DMS 273 (cell line): ENCODE measurements around the gene GDPD5.

ENCODE experiments used
- DNase-seq: peaks from one replicate; lab custom pipeline; 2025; ENCODE audit not compliant: unreplicated experiment; lab: John Stamatoyannopoulos, UW

The GDPD5 gene

DNA sequence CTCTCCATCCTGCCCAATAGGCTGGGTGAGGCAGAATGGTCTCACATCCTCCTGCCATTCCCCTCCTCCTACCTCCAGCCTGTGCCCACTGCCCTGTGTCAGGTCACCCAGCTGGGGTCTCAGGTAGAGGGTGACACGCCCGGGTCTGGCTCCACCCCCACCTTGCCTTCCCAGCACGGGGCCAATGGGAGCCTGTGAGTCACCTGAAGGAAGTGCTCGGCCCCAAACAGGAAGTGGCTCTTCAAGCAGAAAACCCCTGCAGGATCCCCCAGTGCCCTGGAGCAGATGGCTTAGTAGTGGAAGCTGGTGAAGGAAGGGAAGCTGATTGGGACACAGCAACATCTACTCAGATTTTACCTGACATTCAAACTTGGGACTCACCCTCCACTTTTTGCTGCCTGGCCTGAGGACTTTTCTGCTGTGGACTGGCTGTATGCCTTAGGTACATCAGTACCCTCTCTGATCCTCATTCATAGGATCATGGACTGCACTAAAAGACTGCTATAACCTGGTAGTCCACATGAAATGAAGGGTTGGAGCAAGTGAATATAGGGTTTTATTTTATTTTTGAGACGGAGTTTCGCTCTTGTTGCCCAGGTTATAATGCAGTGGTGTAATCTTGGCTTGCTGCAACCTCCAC is 33.4 kb downstream of the GDPD5 start:
- no peak for DNase-seq

DNA sequence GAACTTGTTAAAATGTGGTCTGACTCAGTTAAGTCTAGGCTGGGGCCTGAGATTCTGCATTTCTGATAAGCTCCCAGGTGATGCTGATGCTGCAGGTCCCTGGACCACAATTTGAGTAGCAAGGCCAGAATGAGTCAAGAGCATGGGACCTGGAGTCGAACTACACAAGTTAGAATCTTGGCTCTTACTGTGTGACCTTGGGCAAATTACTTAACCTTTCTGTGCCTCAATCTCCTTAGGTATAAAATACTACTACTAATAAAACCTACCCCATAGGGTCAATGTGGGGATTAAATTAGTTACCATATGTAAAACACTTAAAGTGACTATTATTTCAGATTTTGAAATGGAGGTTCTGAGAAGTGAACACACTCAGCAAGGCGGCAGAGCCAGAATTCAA is 34.3 kb downstream of the GDPD5 start:
- DNase-seq, result no peak

DNA sequence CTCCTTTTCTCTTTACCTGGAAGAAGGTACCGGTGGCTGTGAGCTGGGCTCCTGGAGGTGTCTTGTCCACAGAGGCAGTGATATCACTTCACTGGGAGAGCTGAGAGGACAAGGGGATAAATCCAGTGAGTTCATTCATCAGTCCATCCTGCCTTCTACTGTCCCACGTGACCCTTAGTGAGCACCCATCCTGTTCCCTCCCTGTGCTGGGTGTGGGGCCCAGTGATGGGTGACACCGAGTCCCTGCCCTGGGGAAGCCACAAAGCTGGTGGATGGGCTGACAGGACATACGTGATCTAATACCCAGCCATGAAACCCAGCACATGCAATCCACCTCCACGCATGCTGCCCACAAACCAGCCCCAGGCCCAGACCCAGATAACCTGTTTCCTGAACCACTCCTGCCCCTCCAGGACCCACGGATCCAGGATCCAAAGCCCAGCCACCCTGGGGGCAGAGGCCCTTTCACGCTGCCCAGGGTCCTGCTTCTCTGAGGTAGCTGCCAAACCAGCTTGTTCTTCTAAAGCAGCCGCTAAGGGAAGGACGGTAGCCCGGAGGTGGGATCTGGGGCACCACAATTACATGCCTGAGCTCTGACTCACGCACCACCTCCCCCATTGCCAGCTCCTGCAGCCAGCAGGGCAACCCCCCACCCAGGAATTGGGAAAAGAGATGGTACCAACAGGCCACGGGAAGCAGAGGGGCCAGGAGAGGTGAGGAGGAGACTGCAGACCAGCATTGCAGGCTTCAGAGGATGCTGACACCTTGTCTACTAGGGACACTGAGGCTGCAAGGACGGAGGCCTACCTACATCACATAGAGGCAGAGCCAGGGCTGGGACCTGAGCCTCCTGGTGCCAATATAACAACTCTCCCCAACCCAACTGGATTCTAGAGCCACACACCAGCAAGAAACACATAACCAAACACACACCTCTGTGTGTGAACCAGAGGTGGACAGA is 35.2 kb downstream of the GDPD5 start:
- no peak for DNase-seq

- no peak for DNase-seq
These were observed 38.4 kb downstream of the GDPD5 start for GRCh38 chr11:75487365-75487764.

DNA sequence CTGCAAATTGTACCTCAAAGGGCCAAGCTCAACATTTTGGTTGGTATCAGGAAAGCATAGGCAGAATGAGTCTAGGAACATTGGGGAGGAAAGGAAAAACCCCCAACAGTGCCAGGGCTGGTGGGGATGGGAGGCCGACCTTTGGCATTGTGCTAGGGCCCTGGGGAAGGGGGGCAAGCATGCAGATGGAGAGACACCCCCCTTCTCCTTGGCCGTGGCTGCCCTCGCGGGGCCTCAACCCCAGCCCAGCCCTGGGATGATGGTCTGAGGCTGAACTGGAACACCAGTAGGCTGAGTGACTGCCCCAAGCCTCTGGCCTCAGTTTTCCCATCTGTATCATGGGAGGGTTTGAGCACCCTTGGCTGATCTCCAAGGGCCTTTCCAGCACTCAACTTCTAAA is 40.0 kb downstream of the GDPD5 start:
- DNase-seq, result no peak

GRCh38 chr11:75482931-75483469 is 42.7 kb downstream of the GDPD5 start:
- no peak for DNase-seq

- DNase-seq, result no peak
These were observed 43.7 kb downstream of the GDPD5 start for GRCh38 chr11:75481922-75482606.

GRCh38 chr11:75481223-75481921 is 44.4 kb downstream of the GDPD5 start:
- DNase-seq, result peak; percentile 27

GRCh38 chr11:75480185-75481175 is 45.3 kb downstream of the GDPD5 start:
- DNase-seq, result peak; percentile 58

DNA sequence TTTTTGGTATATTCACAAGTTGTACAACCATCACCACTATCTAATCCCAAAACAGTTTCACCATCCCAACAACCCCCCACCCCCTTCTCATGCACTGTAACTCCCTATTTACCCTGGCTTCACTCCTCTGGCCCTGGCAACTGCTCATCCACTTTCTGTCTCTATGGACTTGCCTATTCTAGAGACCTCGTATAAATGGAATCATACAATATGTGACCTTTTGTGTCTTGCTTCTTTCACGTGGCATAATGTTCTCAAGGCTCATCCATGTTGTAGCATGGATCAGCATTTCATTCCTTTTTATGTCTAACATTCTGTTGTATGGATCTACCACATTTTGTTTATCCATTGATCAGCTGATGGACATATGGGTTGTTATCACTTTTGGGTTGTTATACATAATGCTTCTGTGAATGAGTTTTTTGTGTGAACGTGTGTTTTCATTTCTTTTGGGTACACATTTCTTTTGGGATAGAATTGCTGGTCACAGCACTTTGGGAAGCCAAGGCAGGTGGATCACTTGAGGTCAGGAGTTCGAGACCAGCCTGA is 46.1 kb downstream of the GDPD5 start:
- DNase-seq, result peak; percentile 22

- DNase-seq, result peak; percentile 31
These were observed 46.8 kb downstream of the GDPD5 start for GRCh38 chr11:75478783-75479596.

DNA sequence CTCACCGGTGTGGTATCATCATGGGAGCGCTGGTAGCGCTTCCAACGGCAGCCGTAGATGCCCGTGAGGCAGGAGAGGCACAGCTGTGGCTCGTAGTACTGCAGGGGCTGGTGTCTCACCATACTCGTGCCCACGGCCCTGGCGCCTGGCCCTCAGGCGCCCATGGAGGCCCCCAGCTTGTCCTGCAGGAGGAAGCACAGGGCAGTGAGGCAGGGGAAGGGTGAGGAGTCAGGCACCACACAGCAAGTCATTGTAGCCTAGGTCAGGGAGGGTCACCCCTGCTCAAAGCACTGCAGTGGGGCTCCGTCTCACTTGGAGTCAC is 48.2 kb downstream of the GDPD5 start:
- DNase-seq, result peak; percentile 15

GRCh38 chr11:75476739-75477613 is 48.8 kb downstream of the GDPD5 start:
- DNase-seq, result peak; percentile 57

DNA sequence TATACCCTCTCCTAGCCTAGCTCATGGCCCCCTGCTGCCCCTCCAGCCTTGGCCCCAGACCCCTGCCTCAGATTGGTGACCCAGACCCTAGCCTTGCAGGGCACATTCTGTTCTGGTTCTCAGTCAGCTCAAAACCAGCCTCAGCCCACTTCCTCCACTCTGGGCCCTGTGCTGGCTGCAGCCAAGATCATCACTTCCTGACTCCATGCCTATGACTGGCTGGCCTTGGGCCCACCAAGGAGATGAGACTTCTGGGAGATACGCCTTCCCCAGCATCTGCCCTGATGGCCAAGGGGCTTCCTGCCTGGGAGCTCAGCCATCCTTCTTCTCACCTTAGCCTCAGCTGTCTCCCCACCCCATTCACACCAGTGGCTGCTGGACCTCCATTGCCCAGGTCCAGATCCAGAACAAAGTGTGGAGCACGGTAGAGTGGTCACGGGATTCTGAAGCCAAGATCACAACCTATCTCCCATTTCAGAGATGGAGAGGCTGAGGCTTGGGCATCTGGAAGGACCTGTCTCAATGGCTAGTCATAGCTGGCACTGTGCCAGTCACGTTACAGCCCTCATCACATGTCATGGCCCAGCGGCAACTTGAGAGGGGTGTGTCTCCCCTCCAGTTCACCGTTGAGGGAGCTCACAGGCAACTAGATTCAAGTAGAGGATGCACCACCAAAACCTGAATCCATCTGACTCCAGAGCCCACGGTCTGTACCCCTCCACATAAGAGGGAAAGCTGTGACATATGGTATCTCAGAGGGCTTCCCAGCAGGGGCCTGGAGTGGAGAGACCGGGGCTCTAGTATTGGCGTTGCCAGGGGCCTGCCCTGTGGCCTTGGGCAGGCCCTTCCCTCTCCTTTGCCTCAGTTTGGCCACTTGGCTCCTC is 49.7 kb downstream of the GDPD5 start:
- DNase-seq, result peak; percentile 78

DNA sequence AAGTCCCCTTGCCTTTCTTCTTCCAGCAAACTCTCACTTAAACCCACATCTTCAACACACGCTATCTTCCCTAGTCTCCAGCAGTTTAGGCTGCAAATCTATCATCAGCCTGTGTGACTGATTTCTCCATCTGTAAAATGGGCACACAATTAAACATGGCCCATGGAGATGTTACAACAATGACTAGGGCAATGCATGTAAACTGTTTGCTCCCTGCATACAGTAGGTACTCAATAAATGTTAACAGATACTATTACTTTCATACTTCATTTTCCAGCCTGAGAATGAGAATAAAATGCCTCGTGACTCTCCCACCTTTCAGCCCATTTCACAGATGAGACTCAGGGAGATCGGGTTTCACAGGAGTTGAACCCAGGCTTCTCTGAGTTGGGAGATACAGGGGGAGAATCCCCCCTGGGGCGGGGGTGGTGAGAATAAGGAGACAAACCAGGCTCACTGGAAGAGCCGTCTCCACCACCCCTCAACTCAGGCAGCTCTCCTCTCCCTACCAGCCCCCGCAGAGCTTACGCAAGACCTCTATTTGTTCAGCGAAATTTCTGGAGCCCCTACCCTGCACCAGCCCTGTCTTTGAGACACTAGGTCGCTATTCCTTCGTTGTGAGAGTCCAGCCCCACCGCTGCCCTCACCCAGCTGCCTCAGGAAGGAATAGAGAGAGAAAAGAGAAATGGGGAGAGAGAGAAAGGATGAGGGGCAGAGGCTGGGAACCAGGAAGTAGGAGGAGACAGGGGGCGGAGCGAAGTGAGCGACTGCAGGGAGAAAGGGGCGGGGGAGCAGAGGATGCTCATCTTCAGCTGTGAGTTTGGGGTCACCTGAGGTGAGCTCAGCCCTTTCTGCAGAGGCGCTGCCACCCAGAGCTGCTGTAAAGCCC is 50.6 kb downstream of the GDPD5 start:
- DNase-seq, result peak; percentile 70

GRCh38 chr11:75474240-75474639 is 51.5 kb downstream of the GDPD5 start:
- DNase-seq, result no peak
